ENCODE data around the gene GSTM1. TPM values are rescaled to one million over a fixed set of nuclear protein-coding genes. Genes with fewer than 3 reads are reported as not detected.

Gene GSTM1
- total RNA-seq, 2 donors from 2014 or later: 46.1 TPM; not detected in 1

DNA sequence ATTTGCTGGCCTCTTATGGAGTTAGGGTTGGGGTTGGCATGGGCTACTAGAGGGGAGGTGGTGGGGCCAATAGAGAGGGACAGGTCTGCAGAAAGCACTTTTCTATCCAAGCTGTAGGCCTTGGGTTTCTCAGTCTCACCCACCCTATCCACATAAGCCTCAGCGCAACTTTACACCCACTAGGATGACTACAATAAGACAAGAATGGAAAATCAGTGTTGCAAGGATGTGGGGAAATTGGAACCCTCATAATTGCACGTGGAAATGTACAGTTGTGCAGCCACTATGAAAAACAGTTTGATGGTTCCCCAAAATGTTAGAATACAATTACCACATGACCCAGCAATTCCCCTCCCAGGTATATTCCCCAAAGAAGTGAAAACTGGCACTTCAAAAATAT lies 45.8 kb upstream of the GSTM1 start:
- no peak overlapping the region for H3K27ac ChIP-seq
- no peak for DNase-seq
- H3K9me3 ChIP-seq: no peaks in the 10 kb centered on the region
- intact Hi-C loops (cut with DNase I): loop anchor here (2.0 kb wide), 1 partner anchor 131 kb away; no protein-coding TSS in a partner anchor
- no peak overlapping the region for H3K9ac ChIP-seq (ENCODE audit: low read depth in 2 of 2, low read length in 2 of 2)
- H3K36me3 ChIP-seq: no peaks in the 10 kb centered on the region
- TF ChIP-seq, protein P1, sequence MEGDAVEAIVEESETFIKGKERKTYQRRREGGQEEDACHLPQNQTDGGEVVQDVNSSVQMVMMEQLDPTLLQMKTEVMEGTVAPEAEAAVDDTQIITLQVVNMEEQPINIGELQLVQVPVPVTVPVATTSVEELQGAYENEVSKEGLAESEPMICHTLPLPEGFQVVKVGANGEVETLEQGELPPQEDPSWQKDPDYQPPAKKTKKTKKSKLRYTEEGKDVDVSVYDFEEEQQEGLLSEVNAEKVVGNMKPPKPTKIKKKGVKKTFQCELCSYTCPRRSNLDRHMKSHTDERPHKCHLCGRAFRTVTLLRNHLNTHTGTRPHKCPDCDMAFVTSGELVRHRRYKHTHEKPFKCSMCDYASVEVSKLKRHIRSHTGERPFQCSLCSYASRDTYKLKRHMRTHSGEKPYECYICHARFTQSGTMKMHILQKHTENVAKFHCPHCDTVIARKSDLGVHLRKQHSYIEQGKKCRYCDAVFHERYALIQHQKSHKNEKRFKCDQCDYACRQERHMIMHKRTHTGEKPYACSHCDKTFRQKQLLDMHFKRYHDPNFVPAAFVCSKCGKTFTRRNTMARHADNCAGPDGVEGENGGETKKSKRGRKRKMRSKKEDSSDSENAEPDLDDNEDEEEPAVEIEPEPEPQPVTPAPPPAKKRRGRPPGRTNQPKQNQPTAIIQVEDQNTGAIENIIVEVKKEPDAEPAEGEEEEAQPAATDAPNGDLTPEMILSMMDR (IDR thresholded peaks at IDR 0.05): no peak
- H3K4me3 ChIP-seq: no peak overlapping the region
- peaks cover 4% of the 10 kb centered on the region for H3K4me1 ChIP-seq
- H3K27me3 ChIP-seq: no peaks in the 10 kb centered on the region

DNA sequence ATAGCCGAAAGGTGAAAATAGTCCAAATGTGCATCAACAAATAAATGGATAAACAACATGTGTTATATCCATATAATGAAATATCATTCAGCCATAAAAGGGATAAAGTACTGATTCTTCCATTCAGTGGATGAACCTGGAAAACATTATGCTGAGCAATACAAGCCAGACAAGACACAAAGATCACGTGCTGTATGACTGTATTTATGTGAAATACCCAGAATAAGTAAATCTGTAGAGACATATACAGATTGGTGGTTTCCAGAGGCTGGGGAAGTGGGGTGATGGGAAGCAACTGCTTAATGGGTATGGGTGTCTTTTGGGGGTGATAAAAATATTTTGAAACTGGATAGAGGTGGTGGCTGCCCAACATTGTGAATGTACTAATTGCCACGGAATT lies 45.0 kb upstream of the GSTM1 start:
- Histone ChIP-seq H3K9ac (ENCODE audit: low read depth in 2 of 2, low read length in 2 of 2) (no peak overlapping the region), H3K9me3 (no peaks in the 10 kb centered on the region), H3K4me3 (no peak overlapping the region), H3K27ac (no peak overlapping the region), H3K4me1 (peaks cover 4% of the 10 kb centered on the region), H3K36me3 (no peaks in the 10 kb centered on the region), H3K27me3 (no peaks in the 10 kb centered on the region)
- TF ChIP-seq, protein P1 (IDR thresholded peaks at IDR 0.05): no peak
- no peak for DNase-seq
- intact Hi-C loops (cut with DNase I): loop anchor here (2.0 kb wide), 1 partner anchor 130 kb away; no protein-coding TSS in a partner anchor

DNA sequence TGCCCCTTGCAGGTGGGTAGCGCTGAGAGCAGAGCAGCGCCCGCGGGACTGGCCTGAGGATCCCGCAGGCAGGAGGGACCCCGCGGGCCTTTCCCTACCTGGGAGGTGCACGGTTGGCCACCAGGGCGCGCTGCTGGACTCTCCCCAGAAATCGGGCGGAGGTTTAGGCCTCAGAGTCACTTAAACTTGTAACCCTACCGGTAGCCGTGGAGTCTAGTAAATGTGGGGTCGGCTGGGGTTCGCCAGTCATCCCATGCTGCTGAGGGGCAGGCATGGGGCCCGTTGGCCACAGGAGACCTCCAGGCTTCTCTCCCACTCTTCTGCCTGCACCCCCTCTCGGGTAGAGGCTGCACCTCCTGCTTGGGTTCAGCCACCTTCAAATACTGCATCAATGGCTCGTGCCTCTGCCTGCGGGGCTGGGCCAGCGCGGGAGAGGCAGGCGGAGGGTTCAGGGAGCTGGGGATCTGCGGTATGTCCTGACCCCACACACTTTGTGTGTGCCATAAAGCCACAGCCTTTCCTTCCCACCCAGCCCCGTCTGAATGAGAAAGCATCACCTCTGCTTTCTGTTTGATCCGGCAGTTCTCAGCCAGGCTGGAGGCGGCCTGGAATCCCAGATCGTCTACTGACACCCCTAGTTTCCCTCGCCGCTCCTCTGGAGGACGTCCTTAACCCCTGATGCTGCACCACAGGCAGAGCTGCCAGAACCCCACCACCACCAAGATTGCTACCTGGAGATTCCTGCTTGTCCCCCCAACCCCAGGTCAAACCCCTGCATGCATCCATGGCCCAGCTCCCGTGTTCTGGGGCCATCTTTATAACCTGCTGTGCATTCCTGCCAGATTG lies 44.0 kb upstream of the GSTM1 start:
- Histone ChIP-seq H3K27ac (no peak overlapping the region), H3K36me3 (no peaks in the 10 kb centered on the region), H3K9me3 (no peaks in the 10 kb centered on the region), H3K4me1 (peaks cover 4% of the 10 kb centered on the region), H3K27me3 (no peaks in the 10 kb centered on the region), H3K9ac (ENCODE audit: low read depth in 2 of 2, low read length in 2 of 2) (peak overlapping the region in 1 of 2 donors; percentile 46), H3K4me3 (no peak overlapping the region)
- TF ChIP-seq, protein P1 (IDR thresholded peaks at IDR 0.05): peak; percentile 91
- peak; percentile 90 for DNase-seq
- intact Hi-C loops (cut with DNase I): loop anchor here (2.0 kb wide), 1 partner anchor 129 kb away; no protein-coding TSS in a partner anchor

DNA sequence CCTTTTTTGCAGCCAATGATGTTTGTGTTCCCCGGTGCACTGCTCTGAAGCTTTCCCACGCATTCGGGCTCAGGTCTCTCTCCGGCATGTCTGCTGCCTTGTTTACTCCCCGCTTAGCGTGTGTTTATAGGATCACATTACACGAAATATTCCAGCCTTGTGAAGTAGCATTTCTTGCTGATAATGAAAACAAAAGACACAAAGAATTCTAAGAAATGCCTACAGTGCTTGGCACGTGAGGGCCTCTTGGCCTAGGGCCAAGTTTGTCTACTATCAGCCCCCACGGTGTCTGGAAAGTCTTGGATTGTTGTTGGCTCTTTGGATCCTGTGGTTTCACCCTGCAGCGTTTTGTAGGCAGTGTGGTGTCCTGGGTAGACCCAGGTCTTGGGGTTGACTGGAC lies 42.9 kb upstream of the GSTM1 start:
- TF ChIP-seq, protein P1 (IDR thresholded peaks at IDR 0.05): no peak
- Histone ChIP-seq H3K4me3 (no peak overlapping the region), H3K27ac (no peak overlapping the region), H3K9me3 (no peaks in the 10 kb centered on the region), H3K36me3 (no peaks in the 10 kb centered on the region), H3K27me3 (no peaks in the 10 kb centered on the region), H3K9ac (ENCODE audit: low read depth in 2 of 2, low read length in 2 of 2) (no peak overlapping the region), H3K4me1 (peaks cover 4% of the 10 kb centered on the region)
- no peak for DNase-seq
- intact Hi-C loops (cut with DNase I): no loop called here

DNA sequence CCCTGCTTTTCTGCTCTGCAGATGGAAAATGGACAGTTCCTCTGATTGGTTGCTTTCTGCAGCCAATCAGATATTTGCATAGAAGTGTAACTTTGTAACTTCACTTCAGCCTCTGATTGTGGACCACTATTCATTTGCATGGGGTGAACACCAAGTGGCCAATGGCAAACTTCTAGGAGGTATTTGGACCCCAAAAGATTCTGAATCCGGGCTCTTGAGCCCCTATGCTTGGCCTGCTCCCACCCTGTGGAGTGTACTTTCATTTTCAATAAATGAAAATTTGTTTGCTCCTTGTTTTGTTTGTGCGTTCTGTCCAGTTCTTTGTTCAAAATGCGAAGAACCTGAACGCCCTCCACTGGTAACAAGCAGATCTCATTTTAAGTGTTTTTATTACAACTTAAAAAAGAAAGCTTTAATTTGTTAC lies 38.1 kb upstream of the GSTM1 start:
- no peaks in the 10 kb centered on the region for H3K36me3 ChIP-seq

More for the DNA sequence above, 38.1 kb upstream of the GSTM1 start:
- Histone ChIP-seq H3K9me3 (no peaks in the 10 kb centered on the region), H3K27me3 (no peaks in the 10 kb centered on the region), H3K4me3 (no peak overlapping the region), H3K27ac (no peak overlapping the region), H3K4me1 (no peaks in the 10 kb centered on the region), H3K9ac (ENCODE audit: low read depth in 2 of 2, low read length in 2 of 2) (no peak overlapping the region)
- TF ChIP-seq, protein P1 (IDR thresholded peaks at IDR 0.05): no peak
- intact Hi-C loops (cut with DNase I): no loop called here
- DNase-seq: no peak
